GM12801 (cell line): ENCODE measurements around the gene SLC38A6.

Source experiments
- CTCF ChIP-seq: IDR thresholded peaks from one replicate; pipeline ENCODE4 v1.5.1; 2011; ENCODE audit warnings: control low read depth; ENCODE audit not compliant: insufficient read length; ENCODE audit errors: extremely low read depth

The SLC38A6 gene

GRCh38 chr14:61034416-61035120, 53.5 kb downstream of the SLC38A6 start:
- TF ChIP-seq CTCF: no peak

- TF ChIP-seq CTCF: no peak
These were observed 56.2 kb downstream of the SLC38A6 start for GRCh38 chr14:61037215-61037614.

- TF ChIP-seq CTCF: no peak
These were observed 60.7 kb downstream of the SLC38A6 start for GRCh38 chr14:61041704-61042103.

- no peak for TF ChIP-seq CTCF
These were observed 61.2 kb downstream of the SLC38A6 start for GRCh38 chr14:61042220-61042619.

- no peak for TF ChIP-seq CTCF
These were observed 62.5 kb downstream of the SLC38A6 start for GRCh38 chr14:61043506-61043905.

- no peak for TF ChIP-seq CTCF
These were observed 66.0 kb downstream of the SLC38A6 start for GRCh38 chr14:61047021-61047420.

GRCh38 chr14:61048640-61049039, 67.6 kb downstream of the SLC38A6 start:
- TF ChIP-seq CTCF: no peak
